Measurements from ENCODE around the gene GALNT13. TPM values are rescaled to one million over a fixed set of nuclear protein-coding genes. Genes with fewer than 3 reads are reported as not detected.

Gene GALNT13
- total and polyA plus RNA-seq, 10 of the 15 experiments (the other 5 are each of a cell fraction or from before 2014, with no cell fraction given): 0.04 TPM; not detected in 9

DNA sequence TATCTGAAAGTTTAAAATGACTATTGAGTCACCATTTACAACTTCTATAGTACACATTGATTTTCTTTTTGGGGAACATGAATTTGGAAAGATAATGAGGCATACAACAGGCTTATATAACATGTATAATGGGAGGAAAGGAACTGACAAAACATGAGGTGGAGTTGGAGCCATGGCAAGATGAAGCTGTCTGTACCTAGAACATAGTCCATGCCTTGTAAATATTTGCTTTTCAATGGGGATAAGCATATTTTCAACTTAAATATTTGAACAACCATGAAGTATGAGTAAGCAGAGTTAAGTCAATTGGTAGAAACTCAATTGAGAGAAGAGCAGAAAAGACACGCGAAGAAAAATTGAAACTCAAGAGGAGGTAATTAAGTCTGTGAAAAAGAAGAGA lies 37.1 kb upstream of the GALNT13 start:
- in situ Hi-C loops (cut with MboI): no loop called here
- RAD21 ChIA-PET (ENCODE audit: unreplicated experiment): no interaction called here

DNA sequence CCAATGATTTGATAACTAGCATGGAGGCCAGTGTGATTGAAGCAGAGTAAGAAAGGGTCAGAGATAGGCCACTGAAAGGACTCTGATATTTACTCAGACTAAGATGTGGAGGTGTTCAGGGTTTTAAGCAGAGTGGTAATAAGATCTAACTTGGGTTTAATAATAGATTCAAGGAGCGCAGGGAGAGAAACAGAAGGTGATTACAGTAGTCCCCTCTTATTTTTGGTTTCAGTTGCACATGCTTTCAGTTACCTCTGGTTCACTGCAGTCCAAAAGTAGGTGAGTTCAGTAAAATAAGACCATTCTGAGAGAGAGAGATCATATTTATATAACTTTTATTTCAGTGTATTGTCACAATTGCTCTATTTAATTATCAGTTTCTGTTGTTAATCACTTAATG lies 13.5 kb upstream of the GALNT13 start:
- DNase-seq (ENCODE audit: low read depth, low spot score) (no peak), FAIRE-seq (no peak), ATAC-seq (no peak)
- POLR2A ChIA-PET: no interaction called here
- in situ Hi-C loops (cut with MboI) (no loop called here), intact Hi-C loops (cut with micrococcal nuclease; ENCODE audit: unreplicated experiment) (no loop called here)
- Histone ChIP-seq H3K27me3 (replicated peaks in 1 of 2; ENCODE audit: control insufficient read depth in 2 of 2, insufficient read depth in 2 of 2, low read length in 1 of 2) (no peaks in the 10 kb centered on the region), H2AFZ (ENCODE audit: control insufficient read depth, low read depth, low read length) (no peak overlapping the region), H3K36me3 (ENCODE audit: control insufficient read depth in 2 of 2, insufficient read depth in 2 of 2, low read length in 1 of 2) (no peaks in the 10 kb centered on the region), H4K20me1 (ENCODE audit: control insufficient read depth, insufficient read depth) (no peaks in the 10 kb centered on the region), H3K9me3 (replicated peaks; ENCODE audit: control insufficient read depth, insufficient read depth, low read length) (no peaks in the 10 kb centered on the region), H3K9ac (ENCODE audit: control insufficient read depth, insufficient read depth, low read length) (no peak overlapping the region), H3K79me2 (ENCODE audit: control insufficient read depth, insufficient read depth, low read length) (no peaks in the 10 kb centered on the region), H3K27ac (ENCODE audit: control insufficient read depth, insufficient read depth) (no peak overlapping the region), H3K4me2 (ENCODE audit: control insufficient read depth, insufficient read depth) (no peak overlapping the region), H3K4me3 (no peak overlapping the region), H3K4me1 (ENCODE audit: control insufficient read depth, insufficient read depth, low read length) (no peaks in the 10 kb centered on the region)
- 37% methylated on average over 1 of the region's 1 CpG for WGBS (ENCODE audit: insufficient coverage, insufficient replicate concordance, low lambda C conversion rate, missing lambda C conversion rate)
- no TSS peak for BruUV-seq (replicated peaks)
- SMC1A ChIA-PET (ENCODE audit: uncharacterized antibody, unreplicated experiment): no interaction called here
- CTCF ChIA-PET: no interaction called here
- RAD21 ChIA-PET (ENCODE audit: unreplicated experiment): no interaction called here
- TF ChIP-seq, protein P1, sequence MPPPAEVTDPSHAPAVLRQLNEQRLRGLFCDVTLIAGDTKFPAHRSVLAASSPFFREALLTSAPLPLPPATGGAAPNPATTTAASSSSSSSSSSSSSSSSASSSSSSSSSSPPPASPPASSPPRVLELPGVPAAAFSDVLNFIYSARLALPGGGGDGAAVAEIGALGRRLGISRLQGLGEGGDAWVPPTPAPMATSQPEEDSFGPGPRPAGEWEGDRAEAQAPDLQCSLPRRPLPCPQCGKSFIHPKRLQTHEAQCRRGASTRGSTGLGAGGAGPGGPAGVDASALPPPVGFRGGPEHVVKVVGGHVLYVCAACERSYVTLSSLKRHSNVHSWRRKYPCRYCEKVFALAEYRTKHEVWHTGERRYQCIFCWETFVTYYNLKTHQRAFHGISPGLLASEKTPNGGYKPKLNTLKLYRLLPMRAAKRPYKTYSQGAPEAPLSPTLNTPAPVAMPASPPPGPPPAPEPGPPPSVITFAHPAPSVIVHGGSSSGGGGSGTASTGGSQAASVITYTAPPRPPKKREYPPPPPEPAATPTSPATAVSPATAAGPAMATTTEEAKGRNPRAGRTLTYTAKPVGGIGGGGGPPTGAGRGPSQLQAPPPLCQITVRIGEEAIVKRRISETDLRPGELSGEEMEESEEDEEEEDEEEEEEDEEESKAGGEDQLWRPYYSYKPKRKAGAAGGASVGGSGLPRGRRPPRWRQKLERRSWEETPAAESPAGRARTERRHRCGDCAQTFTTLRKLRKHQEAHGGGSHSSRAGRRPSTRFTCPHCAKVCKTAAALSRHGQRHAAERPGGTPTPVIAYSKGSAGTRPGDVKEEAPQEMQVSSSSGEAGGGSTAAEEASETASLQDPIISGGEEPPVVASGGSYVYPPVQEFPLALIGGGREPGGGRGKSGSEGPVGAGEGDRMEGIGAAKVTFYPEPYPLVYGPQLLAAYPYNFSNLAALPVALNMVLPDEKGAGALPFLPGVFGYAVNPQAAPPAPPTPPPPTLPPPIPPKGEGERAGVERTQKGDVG (CRISPR knock-in tag; IDR thresholded peaks at IDR 0.05): no peak
- TF ChIP-seq RAD51 (IDR thresholded peaks at IDR 0.05): no peak
- TF ChIP-seq BMI1 (IDR thresholded peaks at IDR 0.05; ENCODE audit: borderline replicate concordance): no peak
- TF ChIP-seq TCF3 (IDR thresholded peaks at IDR 0.05; ENCODE audit: borderline replicate concordance, insufficient read depth, low read depth, low read length): no peak
- no peak for TF ChIP-seq ZNF24 (IDR thresholded peaks at IDR 0.05)
- TF ChIP-seq NBN (IDR thresholded peaks at IDR 0.05): no peak

More for the DNA sequence above, 37.1 kb upstream of the GALNT13 start:
- no peak for FAIRE-seq
- H2AFZ ChIP-seq (ENCODE audit: control insufficient read depth, low read depth, low read length): no peak overlapping the region
- CTCF ChIA-PET: no interaction called here
- no peaks in the 10 kb centered on the region for H4K20me1 ChIP-seq (ENCODE audit: control insufficient read depth, insufficient read depth)
- H3K79me2 ChIP-seq (ENCODE audit: control insufficient read depth, insufficient read depth, low read length): no peaks in the 10 kb centered on the region
- no peaks in the 10 kb centered on the region for H3K27me3 ChIP-seq (replicated peaks in 1 of 2; ENCODE audit: control insufficient read depth in 2 of 2, insufficient read depth in 2 of 2, low read length in 1 of 2)
- H3K4me2 ChIP-seq (ENCODE audit: control insufficient read depth, insufficient read depth): no peak overlapping the region
- H3K4me1 ChIP-seq (ENCODE audit: control insufficient read depth, insufficient read depth, low read length): no peaks in the 10 kb centered on the region
- no peak for DNase-seq (ENCODE audit: low read depth, low spot score)
- H3K36me3 ChIP-seq (ENCODE audit: control insufficient read depth in 2 of 2, insufficient read depth in 2 of 2, low read length in 1 of 2): no peaks in the 10 kb centered on the region
- H3K27ac ChIP-seq (ENCODE audit: control insufficient read depth, insufficient read depth): no peak overlapping the region
- WGBS (ENCODE audit: insufficient coverage, insufficient replicate concordance, low lambda C conversion rate, missing lambda C conversion rate): 93% methylated on average over 2 of the region's 2 CpGs
- no peak overlapping the region for H3K9ac ChIP-seq (ENCODE audit: control insufficient read depth, insufficient read depth, low read length)
- no peak for ATAC-seq
- POLR2A ChIA-PET: no interaction called here
- H3K9me3 ChIP-seq (replicated peaks; ENCODE audit: control insufficient read depth, insufficient read depth, low read length): no peaks in the 10 kb centered on the region
- TF ChIP-seq PAX5 (IDR thresholded peaks at IDR 0.05; ENCODE audit: borderline replicate concordance, low read depth, low read length): no peak
- TF ChIP-seq SUZ12 (IDR thresholded peaks at IDR 0.05; ENCODE audit: unreplicated experiment): no peak
- TF ChIP-seq YBX1 (IDR thresholded peaks at IDR 0.05): no peak
- TF ChIP-seq, protein P2, sequence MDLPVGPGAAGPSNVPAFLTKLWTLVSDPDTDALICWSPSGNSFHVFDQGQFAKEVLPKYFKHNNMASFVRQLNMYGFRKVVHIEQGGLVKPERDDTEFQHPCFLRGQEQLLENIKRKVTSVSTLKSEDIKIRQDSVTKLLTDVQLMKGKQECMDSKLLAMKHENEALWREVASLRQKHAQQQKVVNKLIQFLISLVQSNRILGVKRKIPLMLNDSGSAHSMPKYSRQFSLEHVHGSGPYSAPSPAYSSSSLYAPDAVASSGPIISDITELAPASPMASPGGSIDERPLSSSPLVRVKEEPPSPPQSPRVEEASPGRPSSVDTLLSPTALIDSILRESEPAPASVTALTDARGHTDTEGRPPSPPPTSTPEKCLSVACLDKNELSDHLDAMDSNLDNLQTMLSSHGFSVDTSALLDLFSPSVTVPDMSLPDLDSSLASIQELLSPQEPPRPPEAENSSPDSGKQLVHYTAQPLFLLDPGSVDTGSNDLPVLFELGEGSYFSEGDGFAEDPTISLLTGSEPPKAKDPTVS (IDR thresholded peaks at IDR 0.05; ENCODE audit: low read depth, low read length): no peak
- TF ChIP-seq, protein P3, sequence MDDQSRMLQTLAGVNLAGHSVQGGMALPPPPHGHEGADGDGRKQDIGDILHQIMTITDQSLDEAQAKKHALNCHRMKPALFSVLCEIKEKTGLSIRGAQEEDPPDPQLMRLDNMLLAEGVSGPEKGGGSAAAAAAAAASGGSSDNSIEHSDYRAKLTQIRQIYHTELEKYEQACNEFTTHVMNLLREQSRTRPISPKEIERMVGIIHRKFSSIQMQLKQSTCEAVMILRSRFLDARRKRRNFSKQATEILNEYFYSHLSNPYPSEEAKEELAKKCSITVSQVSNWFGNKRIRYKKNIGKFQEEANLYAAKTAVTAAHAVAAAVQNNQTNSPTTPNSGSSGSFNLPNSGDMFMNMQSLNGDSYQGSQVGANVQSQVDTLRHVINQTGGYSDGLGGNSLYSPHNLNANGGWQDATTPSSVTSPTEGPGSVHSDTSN (IDR thresholded peaks at IDR 0.05; ENCODE audit: insufficient replicate concordance, low read depth, low read length): no peak
- SMC1A ChIA-PET (ENCODE audit: uncharacterized antibody, unreplicated experiment): interaction anchor here (1.6 kb wide), 1 partner anchor 13 kb away, joined by 3 read pairs; no protein-coding TSS in a partner anchor
- BruUV-seq (replicated peaks): no TSS peak
- intact Hi-C loops (cut with micrococcal nuclease; ENCODE audit: unreplicated experiment): no loop called here
- H3K4me3 ChIP-seq: no peak overlapping the region

Data from GM12878 (cell line).